SW480 (cell line): ENCODE measurements around the gene OTOA.
"Not testable (repeated sequence)": the region's sequence is repeated elsewhere in the genome, so short reads cannot be mapped to it uniquely, and the experiment has no call there.

Source experiments
- DNase-seq: peaks from one replicate; pipeline ENCODE4 v3.0.0-alpha.2; 2016; ENCODE audit warnings: low spot score

The OTOA gene

DNA sequence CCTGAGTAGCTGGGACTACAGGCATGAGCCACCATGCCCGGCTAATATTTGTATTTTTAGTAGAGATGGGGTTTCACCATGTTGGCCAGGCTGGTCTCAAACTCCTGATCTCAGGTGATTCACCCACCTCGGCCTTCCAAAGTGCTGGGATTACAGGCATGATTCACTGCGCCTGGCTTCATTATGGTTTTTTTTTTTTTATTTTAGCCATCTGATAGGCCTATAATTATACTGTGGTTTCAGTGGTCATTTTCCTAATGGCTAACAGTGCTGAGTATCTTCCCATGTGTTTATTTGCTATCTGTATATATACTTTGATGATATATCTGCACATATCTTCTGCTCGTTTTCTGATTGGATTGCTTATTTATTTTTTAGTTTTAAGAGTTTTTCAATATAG, 10.7 kb downstream of the OTOA start:
- DNase-seq: not testable (repeated sequence)

- not testable (repeated sequence) for DNase-seq
Observed at GRCh38 chr16:21680714-21681113, 16.9 kb downstream of the OTOA start.

DNA sequence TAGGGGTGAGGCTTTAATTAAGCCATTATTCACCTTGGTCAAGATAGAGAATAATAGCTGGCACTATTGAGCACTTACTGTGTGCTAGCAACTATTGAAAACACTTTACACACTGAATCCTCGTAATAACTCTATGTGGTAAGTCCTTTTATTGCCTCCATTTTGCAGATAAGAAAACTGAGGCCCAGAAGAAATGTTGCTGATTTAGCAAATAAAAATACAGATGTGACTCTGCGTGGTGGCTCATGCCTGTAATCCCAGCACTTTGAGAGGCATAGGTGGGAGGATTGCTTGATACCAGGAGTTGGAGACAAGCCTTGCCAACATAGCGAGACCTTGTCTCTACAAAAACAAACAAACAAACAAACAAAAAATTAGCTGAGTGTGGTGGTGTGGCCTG, 19.4 kb downstream of the OTOA start:
- DNase-seq: no peak

- no peak for DNase-seq
Observed at GRCh38 chr16:21684199-21684598, 20.4 kb downstream of the OTOA start.

DNA sequence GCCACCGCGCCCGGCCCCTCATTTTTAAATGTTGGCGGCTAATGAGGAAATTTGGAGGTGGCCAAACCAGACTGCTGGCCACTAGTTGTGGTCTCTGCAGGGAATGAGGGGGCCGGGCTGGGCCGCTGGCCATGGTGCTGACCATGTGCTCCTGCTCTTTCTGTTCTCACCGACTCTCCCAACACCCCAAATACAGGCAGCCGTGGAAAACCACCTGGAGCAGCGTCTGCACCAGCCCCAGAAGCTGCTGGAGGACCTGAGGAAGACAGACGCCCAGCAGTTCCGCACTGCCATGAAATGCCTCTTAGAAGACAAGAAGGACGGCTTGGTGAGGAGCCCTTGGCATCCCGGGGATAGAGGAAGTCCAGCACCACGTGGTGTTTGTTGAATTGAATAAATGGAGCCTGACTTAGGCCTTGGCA, 21.3 kb downstream of the OTOA start:
- no peak for DNase-seq

GRCh38 chr16:21689107-21689506, 25.3 kb downstream of the OTOA start:
- DNase-seq: no peak

DNA sequence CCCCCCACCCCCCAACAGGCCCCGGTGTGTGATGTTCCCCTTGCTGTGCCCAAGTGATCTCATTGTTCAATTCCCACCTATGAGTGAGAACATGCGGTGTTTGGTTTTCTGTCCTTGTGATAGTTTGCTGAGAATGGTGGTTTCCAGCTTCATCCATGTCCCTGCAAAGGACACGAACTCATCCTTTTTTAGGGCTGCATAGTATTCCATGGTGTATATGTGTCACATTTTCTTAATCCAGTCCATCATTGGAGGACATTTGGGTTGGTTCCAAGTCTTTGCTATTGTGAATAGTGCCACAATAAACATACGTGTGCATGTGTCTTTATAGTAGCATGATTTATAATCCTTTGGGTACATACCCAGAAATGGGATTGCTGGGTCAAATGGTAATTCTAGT, 27.2 kb downstream of the OTOA start:
- DNase-seq: not testable (repeated sequence)

DNA sequence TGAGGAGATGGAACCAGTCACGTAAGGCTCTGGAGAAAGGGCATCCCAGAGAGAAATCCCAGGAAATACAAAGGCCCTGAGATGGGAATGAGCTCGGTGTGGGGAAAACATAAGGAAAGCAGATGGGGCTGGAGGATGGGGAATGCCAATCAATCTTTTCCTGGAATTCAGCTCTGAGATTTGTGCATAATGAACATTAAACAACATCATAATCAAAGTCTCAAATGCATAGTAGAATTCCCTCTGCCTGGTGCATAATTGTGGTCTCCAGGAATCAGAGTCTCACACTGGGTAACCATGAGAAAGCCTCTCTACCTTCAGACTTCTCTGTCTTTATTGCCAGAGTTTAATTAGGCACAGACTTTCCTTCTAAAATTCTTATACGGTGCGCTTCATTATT, 30.8 kb downstream of the OTOA start:
- no peak for DNase-seq

GRCh38 chr16:21697032-21697431, 33.3 kb downstream of the OTOA start:
- DNase-seq: no peak

GRCh38 chr16:21698169-21699032, 34.6 kb downstream of the OTOA start:
- no peak for DNase-seq

- no peak for DNase-seq
Observed at GRCh38 chr16:21701271-21701670, 37.5 kb downstream of the OTOA start.

DNA sequence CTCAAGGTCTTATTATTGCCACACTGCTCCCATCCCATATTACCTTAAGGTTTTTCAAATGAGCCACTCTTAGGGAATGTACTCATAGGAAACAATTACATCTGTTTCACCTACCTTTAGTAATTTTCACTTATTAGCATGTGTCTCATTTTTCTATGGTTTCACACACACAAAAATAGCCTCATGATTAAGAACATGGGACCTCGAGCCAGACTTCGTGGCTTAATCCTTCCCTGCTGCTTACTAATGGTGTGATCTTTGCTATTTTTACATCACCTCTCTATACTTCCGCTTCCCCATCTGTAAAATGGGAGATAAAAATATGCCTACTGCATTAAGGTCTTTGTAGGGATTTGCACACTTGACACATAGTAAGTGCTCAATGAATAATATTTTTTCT, 38.5 kb downstream of the OTOA start:
- DNase-seq: no peak

DNA sequence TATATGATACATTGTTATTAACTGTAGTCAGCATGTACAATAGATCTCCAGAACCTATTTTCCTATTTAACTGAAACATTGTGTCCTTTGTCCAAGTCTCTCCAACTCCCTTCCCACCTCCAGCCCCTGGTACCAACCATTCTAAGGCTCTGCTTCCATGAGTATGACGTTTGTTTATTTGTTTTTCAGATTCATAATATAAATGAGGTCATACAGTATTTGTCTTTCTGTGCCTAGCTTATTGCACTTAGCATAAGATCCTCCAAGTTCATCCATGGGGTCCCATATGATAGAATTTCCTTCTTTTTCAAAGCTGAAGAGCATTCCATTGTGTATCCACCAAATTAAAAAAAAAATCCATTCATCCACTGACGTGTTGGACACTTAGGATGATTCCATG, 39.4 kb downstream of the OTOA start:
- no peak for DNase-seq

- DNase-seq: no peak
Observed at GRCh38 chr16:21703589-21704174, 39.9 kb downstream of the OTOA start.

GRCh38 chr16:21704266-21704665, 40.5 kb downstream of the OTOA start:
- DNase-seq: no peak

GRCh38 chr16:21704733-21705132, 41.0 kb downstream of the OTOA start:
- DNase-seq: no peak

DNA sequence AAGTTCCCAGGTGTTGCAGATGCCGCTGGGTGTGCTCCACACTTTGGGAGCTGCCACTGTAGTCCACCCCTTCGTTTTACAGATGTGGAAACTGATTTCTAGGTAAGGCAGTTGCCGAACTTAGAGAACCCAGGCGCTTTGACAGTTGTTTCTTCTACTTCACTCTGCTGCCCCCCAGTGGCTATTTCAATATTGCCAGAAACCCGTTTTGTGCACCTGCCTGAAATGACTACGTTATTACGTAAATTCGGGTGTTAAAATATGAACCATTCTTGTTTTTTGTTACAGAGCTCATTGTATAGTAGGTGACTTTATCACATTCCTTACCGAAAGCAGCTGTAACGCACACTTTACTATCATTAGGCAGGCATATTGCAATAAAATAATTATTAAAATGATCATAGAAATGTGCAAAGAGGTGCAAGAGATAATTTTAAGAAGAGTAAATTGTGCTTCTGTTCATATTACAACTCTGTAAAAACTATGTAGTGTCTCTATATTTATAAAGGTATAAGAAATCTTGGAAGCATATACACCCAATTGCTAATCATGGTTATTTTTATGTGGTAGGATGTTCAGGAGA, 44.9 kb downstream of the OTOA start:
- peak; percentile 67 for DNase-seq

DNA sequence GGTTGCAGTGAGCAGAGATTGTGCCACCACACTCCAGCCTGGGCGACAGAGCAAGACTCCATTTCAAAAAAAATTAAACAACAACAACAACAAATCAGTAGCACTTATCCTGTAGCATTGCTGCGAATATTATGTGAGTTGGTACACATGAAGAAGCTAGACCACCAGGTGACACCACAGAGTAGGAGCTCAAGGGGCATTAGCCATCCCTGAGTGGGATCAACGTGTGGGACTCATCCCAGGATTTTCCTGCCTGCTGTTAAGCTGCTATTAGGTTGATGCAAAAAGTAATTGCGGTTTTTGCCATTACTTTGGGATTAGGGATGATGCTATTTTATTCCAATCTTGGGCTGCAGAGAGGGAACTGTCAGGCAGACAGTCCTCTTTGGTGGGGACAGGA, 47.2 kb downstream of the OTOA start:
- DNase-seq: no peak

- DNase-seq: no peak
Observed at GRCh38 chr16:21713549-21714368, 50.0 kb downstream of the OTOA start.

GRCh38 chr16:21714369-21714618, 50.5 kb downstream of the OTOA start:
- not testable (repeated sequence) for DNase-seq

DNA sequence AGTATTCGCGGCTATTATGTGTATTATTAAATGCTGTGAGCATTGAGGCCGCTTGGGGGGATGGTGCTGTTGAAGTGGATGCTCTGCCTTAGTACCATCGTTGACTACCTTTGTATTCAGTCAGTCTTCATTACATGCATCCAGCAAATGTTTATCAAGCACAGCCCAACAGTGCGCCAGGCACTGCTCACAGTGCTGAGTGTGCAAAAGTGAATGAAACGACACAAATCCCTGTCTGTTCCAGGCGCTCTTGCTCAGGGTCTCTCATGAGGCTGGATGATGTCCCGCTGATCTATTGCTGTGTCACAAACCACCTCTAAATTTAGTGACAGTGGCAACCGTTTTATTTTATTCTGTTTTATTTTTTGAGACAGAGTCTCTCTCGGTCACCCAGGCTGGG, 53.8 kb downstream of the OTOA start:
- no peak for DNase-seq

DNA sequence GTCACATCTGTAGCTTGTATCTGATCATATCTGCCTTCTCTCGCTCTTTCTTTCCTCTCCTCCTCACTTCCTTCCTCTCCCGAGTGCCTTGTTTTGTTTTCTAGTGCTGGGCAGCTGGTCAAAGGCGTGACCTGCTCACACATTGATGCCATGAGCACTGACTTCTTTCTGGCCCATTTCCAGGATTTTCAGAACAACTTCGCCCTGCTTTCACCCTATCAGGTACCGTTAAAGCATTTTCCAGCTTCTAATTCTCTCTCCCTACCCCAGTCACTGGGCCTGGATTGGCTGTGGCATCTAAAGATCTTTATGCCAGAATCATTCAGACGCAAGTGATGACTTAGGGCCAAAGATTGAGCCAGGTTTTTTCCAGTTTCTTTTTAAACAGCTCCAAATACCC, 55.5 kb downstream of the OTOA start:
- DNase-seq: no peak

GRCh38 chr16:21720533-21720932, 56.8 kb downstream of the OTOA start:
- no peak for DNase-seq
